HG03565 (cell line): ENCODE results near the gene FBXO33.

ENCODE experiments used
- ATAC-seq: cut with Tn5 transposase; IDR thresholded peaks from one replicate; pipeline ENCODE4 v1.9.1; 2021; ENCODE audit warnings: mild to moderate bottlenecking, moderate library complexity; ENCODE audit not compliant: unreplicated experiment

Gene FBXO33

GRCh38 chr14:39432179-39432618, at the start of gene FBXO33:
Gene FBXO33 (minus strand): TSS chr14:39432433. CDS start chr14:39432162, 271 bp downstream.
- ATAC-seq: peak; percentile 77

GRCh38 chr14:39474416-39474911, 42.2 kb upstream of the FBXO33 start:
- peak; percentile 95 for ATAC-seq

- ATAC-seq: no peak
Measured at GRCh38 chr14:39472078-39472477, 39.8 kb upstream of the FBXO33 start.

GRCh38 chr14:39469094-39469710, 37.0 kb upstream of the FBXO33 start:
- peak; percentile 96 for ATAC-seq

- ATAC-seq: peak; percentile 59
Measured at GRCh38 chr14:39467889-39468524, 35.8 kb upstream of the FBXO33 start.

- no peak for ATAC-seq
Measured at GRCh38 chr14:39459795-39460478, 27.7 kb upstream of the FBXO33 start.

- ATAC-seq: no peak
Measured at GRCh38 chr14:39456702-39457250, 24.5 kb upstream of the FBXO33 start.

- no peak for ATAC-seq
Measured at GRCh38 chr14:39454906-39455539, 22.8 kb upstream of the FBXO33 start.

GRCh38 chr14:39452680-39453079, 20.4 kb upstream of the FBXO33 start:
- ATAC-seq: no peak

GRCh38 chr14:39451811-39452210, 19.6 kb upstream of the FBXO33 start:
- peak; percentile 54 for ATAC-seq

GRCh38 chr14:39447175-39447661, 15.0 kb upstream of the FBXO33 start:
- ATAC-seq: no peak

GRCh38 chr14:39446131-39446744, 14.0 kb upstream of the FBXO33 start:
- peak; percentile 43 for ATAC-seq

GRCh38 chr14:39442293-39442692, 10.1 kb upstream of the FBXO33 start:
- no peak for ATAC-seq

GRCh38 chr14:39441805-39442204, 9.6 kb upstream of the FBXO33 start:
- no peak for ATAC-seq

GRCh38 chr14:39440975-39441374, 8.7 kb upstream of the FBXO33 start:
- ATAC-seq: no peak

- no peak for ATAC-seq
Measured at GRCh38 chr14:39435241-39435640, 3.0 kb upstream of the FBXO33 start.

- no peak for ATAC-seq
Measured at GRCh38 chr14:39434401-39434800, 2.2 kb upstream of the FBXO33 start.

GRCh38 chr14:39433452-39433813, 1.2 kb upstream of the FBXO33 start:
- ATAC-seq: no peak

- ATAC-seq: peak; percentile 44
Measured at GRCh38 chr14:39432619-39433451, 602 bp upstream of the FBXO33 start.
